SIG-M5 treated with dmso at 0.1 percent for 504 hours (cell line): ENCODE data around the gene BARX2.

ENCODE experiments used
- DNase-seq: peaks from one replicate; lab custom pipeline; 2025; ENCODE audit not compliant: unreplicated experiment; lab: John Stamatoyannopoulos, UW

BARX2 gene

GRCh38 chr11:129396454-129396853 lies 20.8 kb downstream of the BARX2 start:
- no peak for DNase-seq

GRCh38 chr11:129402206-129403171 lies 26.8 kb downstream of the BARX2 start:
- DNase-seq, result no peak

DNA sequence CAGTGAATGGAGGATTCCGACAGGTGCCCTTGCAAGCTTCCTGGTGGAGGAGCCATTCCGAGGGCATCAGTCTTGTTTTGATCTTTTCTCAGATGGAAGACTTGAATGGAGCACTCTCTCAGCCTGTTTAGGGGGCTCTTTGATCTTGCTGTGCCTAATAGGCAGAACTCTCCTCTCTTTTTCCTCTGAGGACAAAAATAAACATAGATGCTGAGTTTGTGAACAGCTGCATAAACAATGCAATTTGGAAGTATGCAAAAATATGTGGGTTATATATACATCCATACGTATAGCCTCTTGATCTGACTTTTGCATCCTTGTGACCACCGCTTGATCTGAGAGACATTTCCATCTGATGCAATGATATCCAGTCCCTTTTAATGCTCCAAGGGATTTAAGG lies 29.1 kb downstream of the BARX2 start:
- no peak for DNase-seq

- DNase-seq, result no peak
Measured at GRCh38 chr11:129408865-129409444, 33.3 kb downstream of the BARX2 start.

- DNase-seq, result no peak
Measured at GRCh38 chr11:129410395-129410960, 34.8 kb downstream of the BARX2 start.

DNA sequence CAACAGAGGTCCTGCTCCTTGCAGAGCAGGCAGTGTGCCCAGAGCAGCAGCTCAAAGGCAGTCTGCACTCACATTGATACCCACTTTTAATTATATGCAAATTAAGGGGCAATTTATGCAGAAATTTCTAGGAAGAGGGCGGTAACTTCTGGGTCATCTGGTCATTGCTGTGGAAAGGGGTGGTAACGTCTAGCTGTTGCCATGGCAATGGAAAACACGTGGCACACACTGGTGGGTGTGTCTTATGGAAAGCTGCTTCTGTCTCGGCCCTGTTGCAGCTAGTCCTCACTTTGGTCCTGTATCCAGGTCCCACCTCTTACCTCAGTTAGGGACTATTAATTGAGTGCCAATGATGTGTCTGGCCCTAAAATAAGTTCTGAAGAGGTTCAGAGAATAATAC lies 36.8 kb downstream of the BARX2 start:
- DNase-seq, result no peak

DNA sequence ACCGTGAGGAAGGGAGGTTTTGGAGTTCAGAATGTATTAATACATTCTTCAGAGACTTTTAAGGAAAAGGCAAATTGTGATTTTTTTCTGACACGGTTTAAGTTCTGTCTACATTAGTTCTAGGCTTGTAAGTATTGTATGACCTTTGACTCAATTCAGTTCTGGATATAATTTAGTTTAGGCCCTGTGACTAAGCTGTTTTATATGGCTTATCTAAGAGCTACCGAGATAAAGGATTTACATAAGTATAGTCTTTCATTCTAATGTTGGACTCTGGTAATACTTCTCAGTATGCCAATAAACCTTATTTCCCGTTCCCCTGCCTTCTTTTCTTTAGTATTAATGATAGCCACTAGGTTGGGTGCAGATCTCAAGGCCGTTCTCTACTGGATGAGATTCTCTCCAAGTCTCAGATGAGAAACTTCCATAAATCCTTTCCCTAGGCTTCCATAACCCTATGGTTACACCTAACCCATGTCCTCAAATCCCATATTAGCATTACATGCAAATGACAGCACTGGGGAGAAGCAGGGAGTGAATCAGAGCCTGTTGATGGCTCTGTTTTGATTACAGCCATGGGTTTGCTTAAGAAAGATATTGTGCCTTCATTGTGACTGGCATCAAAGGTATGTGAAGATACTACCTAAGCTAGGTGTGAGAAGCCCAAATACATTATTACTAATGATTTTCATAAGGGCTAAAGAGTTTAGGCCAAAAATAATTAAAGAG lies 38.7 kb downstream of the BARX2 start:
- DNase-seq, result no peak

GRCh38 chr11:129416080-129416820 lies 40.6 kb downstream of the BARX2 start:
- no peak for DNase-seq

DNA sequence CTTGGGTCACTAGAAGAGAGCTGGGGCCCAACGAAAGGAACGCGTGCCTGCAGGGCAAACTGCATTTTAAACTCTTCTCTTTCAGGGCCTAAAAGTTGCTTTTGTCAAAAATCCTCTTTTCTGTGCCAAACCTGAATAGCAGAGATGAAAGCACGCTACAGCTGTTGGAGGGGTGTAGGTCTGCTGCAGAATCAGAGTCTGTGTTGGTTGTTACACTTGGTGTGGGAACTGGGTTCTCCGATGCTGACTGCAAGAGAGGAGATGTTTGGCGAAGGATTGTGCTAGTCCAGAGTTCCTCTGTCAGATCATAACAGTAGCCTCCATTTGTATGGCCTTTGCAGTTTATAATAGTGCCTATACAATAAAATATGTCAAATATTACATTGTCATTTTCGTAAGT lies 41.8 kb downstream of the BARX2 start:
- no peak for DNase-seq

GRCh38 chr11:129418039-129418438 lies 42.4 kb downstream of the BARX2 start:
- no peak for DNase-seq

- DNase-seq, result no peak
Measured at GRCh38 chr11:129419386-129419785, 43.7 kb downstream of the BARX2 start.

DNA sequence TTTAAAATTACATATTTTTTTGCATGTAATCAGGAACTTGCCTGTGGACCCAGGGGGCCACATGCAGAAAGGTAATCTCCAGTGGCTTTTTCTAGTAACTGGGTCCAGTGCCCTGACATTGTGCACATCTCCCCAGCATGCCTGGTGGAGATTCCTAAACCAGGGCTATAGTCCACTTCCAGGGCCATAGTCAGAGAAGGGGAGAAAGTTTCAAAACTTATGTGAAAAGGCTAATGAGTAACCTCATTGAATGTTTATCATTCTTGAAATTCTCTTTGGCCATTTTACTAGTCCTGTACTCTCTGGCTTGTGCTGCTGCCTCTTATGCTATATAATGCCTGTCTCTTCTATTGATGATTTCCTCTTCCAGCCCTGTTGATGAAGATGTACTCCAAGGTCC lies 47.8 kb downstream of the BARX2 start:
- DNase-seq, result no peak

DNA sequence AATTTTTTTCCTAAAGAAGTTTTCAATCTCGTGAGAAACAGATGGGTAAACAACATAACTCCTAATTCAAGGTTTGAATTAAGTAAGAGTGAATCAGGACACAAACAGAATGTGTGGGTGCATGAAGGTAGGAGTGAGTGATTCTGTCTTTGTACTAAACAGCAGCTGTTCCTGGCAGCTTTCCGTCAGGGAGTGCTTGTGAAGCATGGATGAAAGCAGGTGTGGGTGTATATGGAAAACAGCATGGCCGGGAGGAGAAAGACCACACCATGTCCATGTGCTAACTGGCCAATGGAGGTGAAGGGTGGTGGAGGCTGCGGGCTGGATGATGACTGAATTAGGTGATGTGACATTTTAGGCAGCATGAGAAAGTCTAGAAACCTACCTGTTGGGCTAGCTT lies 49.6 kb downstream of the BARX2 start:
- DNase-seq, result no peak

- DNase-seq, result no peak
Measured at GRCh38 chr11:129426038-129426437, 50.4 kb downstream of the BARX2 start.

- DNase-seq, result no peak
Measured at GRCh38 chr11:129426776-129427175, 51.1 kb downstream of the BARX2 start.

DNA sequence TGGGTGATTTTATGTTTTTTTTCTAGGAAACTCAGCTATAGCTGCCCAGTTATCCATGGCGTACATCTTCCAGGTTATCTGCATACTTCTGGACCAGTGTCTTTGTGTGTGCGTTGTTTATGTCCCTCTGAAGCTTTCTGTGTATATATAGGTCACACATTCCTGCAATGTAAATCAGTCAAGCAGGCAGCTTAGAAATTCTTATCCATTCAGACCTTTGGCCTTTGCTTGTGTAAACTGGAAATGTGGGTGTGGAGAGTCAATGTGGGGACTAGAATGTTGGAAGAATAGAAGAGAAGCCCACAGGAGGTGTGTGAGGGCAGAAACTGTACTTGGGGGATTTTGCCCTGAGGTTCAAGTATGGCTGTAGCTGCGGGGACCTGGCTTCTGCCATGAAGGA lies 51.7 kb downstream of the BARX2 start:
- DNase-seq, result no peak

DNA sequence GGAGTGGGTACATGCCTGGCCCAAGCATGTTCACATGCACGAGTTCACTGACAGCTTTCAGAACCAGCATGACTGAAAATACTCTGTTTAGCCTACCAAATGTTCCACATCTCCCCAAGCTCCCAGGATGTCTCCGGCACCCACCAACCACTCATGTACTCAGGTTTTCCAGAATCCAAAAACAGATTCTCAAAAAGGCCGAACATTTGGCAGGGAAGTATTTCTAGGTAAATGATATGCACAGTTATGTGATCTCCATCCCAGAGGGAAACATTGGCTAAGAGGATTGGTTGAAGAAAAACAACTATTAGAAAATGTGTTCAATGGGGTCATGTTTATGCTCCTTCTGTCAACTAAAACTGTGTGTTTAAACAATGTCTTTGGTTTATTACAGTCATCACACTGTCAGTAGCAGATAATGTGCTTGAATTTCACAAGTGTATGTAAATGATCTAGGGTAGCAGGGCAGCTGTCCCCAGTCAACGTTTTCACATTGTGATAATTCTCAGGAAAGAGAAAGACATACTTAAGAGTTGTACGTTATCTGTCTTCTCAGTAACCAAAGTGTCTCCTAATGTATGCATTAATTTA lies 52.3 kb downstream of the BARX2 start:
- DNase-seq, result no peak

- no peak for DNase-seq
Measured at GRCh38 chr11:129428557-129428956, 52.9 kb downstream of the BARX2 start.

DNA sequence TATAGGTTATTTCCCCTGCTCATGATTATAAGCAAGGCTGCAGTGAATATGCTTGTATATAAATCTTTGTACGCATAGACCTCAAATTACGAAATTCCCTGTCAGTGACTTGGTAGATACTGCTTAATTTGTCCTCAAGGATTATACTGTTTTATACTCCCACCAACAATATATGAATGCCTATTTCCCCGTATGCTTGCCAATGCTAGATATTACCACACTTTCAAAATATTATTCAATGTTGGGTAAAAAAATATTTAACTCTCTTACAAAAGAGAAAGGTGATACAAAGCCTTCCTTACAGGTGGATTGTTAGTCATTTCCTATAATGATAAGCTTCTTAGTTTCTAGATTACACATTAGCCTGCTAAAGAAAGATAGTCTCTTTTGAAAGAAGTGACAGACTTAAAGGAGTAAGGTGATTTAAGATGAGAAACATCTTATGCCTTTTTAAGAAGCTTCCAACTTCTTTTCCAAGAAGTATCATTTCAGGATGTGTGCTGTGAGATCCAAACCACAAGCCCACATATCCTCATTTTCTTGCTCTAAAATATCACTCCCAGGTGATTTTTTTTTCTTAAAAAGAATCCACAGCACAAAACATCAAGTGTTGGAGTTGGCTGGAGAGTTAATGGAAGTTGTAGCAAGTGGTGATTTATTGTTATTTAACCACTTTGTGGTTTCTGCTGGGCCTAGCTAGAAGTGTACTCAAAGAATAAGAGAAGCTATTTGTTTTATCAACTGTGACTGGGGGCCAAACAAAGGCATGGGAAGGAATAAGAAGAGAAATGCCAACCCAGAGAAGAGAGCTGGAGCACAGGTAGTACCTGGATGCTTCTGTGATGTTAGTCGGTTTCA lies 59.2 kb downstream of the BARX2 start:
- no peak for DNase-seq
